HepG2 (cell line): ENCODE data around the gene STX1B. TPM values are rescaled to one million over a fixed set of nuclear protein-coding genes. Genes with fewer than 3 reads are reported as not detected.

ENCODE experiments used
- CBFB ChIP-seq: sonication (generic); formaldehyde crosslinking; IDR thresholded peaks from 2 replicates; pipeline ENCODE4 v1.4.0; 2020; ENCODE audit warnings: missing genetic modification reagents
- EP300 ChIP-seq, 3 experiments: sonication (generic) in 1 of 3; formaldehyde crosslinking in 1 of 3; IDR thresholded peaks; 2 replicates each; pipeline versions ENCODE4 v1.5.1 to v1.6.1; 2011 to 2020; ENCODE audit warnings: low read depth in 2 of 3, low read length in 2 of 3, borderline replicate concordance in 1 of 3, improper control_type of control experiment in 1 of 3, mild to moderate bottlenecking in 1 of 3, missing genetic modification reagents in 1 of 3, moderate library complexity in 1 of 3
- ETV5 ChIP-seq: IDR thresholded peaks from 2 replicates; pipeline ENCODE4 v1.6.1; 2018; ENCODE audit warnings: missing biosample characterization, missing genetic modification reagents, inconsistent platforms, borderline replicate concordance
- FOSL2 ChIP-seq: sonication (generic); formaldehyde crosslinking; IDR thresholded peaks from 2 replicates; pipeline ENCODE4 v1.4.0; 2020; ENCODE audit warnings: missing genetic modification reagents
- GABPA ChIP-seq, 2 experiments: IDR thresholded peaks; 2 replicates each; pipeline ENCODE4 v1.6.1; 2011 to 2016; ENCODE audit warnings: low read depth in 2 of 2, low read length in 1 of 2, missing biosample characterization in 1 of 2, missing genetic modification characterization in 1 of 2
- KDM6A ChIP-seq: IDR thresholded peaks from 2 replicates; pipeline ENCODE4 v1.6.1; 2016; ENCODE audit warnings: low read depth
- NR1H2 ChIP-seq: sonication (generic); formaldehyde crosslinking; IDR thresholded peaks from 2 replicates; pipeline ENCODE4 v1.8.1; 2022; ENCODE audit warnings: low read depth, missing genetic modification reagents, borderline replicate concordance
- POLR2AphosphoS2 ChIP-seq: IDR thresholded peaks from 2 replicates; pipeline ENCODE4 v1.6.1; 2011; ENCODE audit warnings: low read depth, low read length, improper control_type of control experiment
- RXRB ChIP-seq: IDR thresholded peaks from 2 replicates; pipeline ENCODE4 v1.6.1; 2016; ENCODE audit warnings: borderline replicate concordance, missing genetic modification reagents, missing compliant biosample characterization
- ZBTB7A ChIP-seq: sonication (generic); formaldehyde crosslinking; IDR thresholded peaks from 2 replicates; pipeline ENCODE4 v1.8.0; 2022; ENCODE audit warnings: mild to moderate bottlenecking, missing genetic modification reagents
- ZNF33B ChIP-seq: sonication (generic); formaldehyde crosslinking; IDR thresholded peaks from 2 replicates; pipeline ENCODE4 v1.5.1; 2020; ENCODE audit warnings: mild to moderate bottlenecking, missing genetic modification reagents
- ZNF652 ChIP-seq: IDR thresholded peaks from 2 replicates; pipeline ENCODE4 v1.6.1; 2016; ENCODE audit warnings: low read depth, borderline replicate concordance
- ZNF7 ChIP-seq: IDR thresholded peaks from 2 replicates; pipeline ENCODE4 v1.6.1; 2016; ENCODE audit warnings: missing biosample characterization, missing genetic modification reagents
- ZNF83 ChIP-seq: sonication (generic); formaldehyde crosslinking; IDR thresholded peaks from 2 replicates; pipeline ENCODE4 v1.4.0; 2020; ENCODE audit warnings: missing genetic modification reagents, mild to moderate bottlenecking, borderline replicate concordance
- polyA plus RNA-seq, 8 experiments: library from polyadenylated mRNA; depleted of rRNA in 3 of 8; stranded (reverse) in 7 of 8; unstranded in 1 of 8; fragments of >200 nt; fragmentation: Illumina TruSeq in 4 of 8; extraction: Trizol in 4 of 8; gene quantifications; 2 replicates each; pipeline versions ENCODE4 v1.2.1 to v1.2.3, GENCODE V29; 2011 to 2016; ENCODE audit warnings: low read depth in 4 of 8, missing spikeins in 1 of 8, mixed read lengths in 1 of 8; ENCODE audit not compliant: insufficient read depth in 1 of 8
- total RNA-seq, 5 experiments: library from RNA; depleted of rRNA; stranded (reverse); fragments of >200 nt; fragmentation: Illumina TruSeq; extraction: Trizol; gene quantifications; 2 replicates each; pipeline ENCODE4 v1.2.3, GENCODE V29; 2016; ENCODE audit warnings: low read depth in 1 of 5
- TF ChIP-seq, protein P1 (sequence below): sonication (generic); formaldehyde crosslinking; IDR thresholded peaks from 2 replicates; pipeline ENCODE4 v1.5.1; 2020; ENCODE audit warnings: mild to moderate bottlenecking, missing genetic modification reagents, borderline replicate concordance
- TF ChIP-seq, protein P2 (sequence below): sonication (generic); formaldehyde crosslinking; IDR thresholded peaks from 2 replicates; pipeline ENCODE4; 2020; ENCODE audit warnings: missing genetic modification reagents, mild to moderate bottlenecking, borderline replicate concordance
- TF ChIP-seq, protein P3 (sequence below): sonication (generic); formaldehyde crosslinking; IDR thresholded peaks from 2 replicates; pipeline ENCODE4 v1.4.0; 2020; ENCODE audit warnings: missing genetic modification reagents

Gene STX1B
- total and polyA plus RNA-seq, 2 of the 13 experiments (the other 11 are each of a cell fraction or from before 2014, with no cell fraction given), result 2.1 to 3.0 TPM

DNA sequence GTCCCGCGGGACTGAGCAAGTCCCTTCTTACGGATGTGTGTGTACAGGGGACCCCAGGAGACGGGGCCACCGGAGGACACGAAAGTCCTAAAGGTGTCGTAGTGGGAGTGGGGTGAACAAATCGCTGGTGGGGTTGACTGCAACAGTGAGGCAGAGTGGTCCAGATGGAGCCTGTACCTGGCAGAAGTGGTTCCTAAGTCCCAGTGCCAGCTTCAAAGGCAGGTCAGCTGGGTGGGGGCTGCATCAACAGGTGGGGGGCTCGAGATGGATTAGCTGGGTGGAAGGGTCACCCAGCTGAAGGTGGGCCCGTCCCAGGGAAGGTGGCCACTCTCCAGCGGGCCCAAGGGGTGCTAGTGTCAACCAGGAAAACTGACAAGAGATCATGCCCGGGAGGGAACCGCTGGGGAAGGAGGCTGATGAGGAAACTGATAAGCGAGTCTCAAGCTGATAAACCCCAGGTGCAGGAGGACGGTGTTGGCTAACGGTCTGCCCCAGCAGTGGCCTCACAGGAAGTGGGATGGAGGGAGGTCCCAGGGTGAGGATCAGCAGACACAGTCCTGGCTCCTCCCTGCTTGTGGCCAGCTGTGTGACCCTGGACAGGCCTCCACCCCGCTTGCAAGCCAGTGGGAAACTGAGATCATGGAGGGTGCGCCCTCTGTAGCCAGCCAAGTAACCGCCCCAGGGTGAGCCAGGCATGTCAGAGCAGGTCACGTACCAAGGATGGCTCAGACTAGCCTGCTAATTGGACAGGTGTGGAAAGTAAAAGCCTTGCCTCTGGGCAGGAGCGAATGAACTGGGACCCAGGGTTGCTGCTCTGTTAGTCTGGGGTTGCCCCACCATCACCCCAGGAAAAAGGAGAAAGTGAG, 60.6 kb downstream of the STX1B start (continued):
- TF ChIP-seq, protein P1, sequence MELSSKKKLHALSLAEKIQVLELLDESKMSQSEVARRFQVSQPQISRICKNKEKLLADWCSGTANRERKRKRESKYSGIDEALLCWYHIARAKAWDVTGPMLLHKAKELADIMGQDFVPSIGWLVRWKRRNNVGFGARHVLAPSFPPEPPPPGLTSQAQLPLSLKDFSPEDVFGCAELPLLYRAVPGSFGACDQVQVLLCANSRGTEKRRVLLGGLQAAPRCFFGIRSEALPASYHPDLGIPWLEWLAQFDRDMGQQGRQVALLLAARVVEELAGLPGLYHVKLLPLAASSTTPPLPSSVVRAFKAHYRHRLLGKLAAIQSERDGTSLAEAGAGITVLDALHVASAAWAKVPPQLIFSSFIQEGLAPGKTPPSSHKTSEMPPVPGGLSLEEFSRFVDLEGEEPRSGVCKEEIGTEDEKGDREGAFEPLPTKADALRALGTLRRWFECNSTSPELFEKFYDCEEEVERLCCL (CRISPR knock-in tag), result no peak; the same call in 1 of the 2 replicates
- TF ChIP-seq POLR2AphosphoS2, result no peak
- no peak for TF ChIP-seq ZNF7 (CRISPR knock-in tag)
- TF ChIP-seq CBFB (CRISPR knock-in tag), result peak; percentile 60; the same call in 1 of the 2 replicates
- no peak for TF ChIP-seq GABPA (IDR thresholded peaks at IDR 0.05; ENCODE audit: low read depth, low read length)
- peak; percentile 86 for TF ChIP-seq GABPA (CRISPR knock-in tag; IDR thresholded peaks at IDR 0.05; ENCODE audit: low read depth)
- TF ChIP-seq, protein P2, sequence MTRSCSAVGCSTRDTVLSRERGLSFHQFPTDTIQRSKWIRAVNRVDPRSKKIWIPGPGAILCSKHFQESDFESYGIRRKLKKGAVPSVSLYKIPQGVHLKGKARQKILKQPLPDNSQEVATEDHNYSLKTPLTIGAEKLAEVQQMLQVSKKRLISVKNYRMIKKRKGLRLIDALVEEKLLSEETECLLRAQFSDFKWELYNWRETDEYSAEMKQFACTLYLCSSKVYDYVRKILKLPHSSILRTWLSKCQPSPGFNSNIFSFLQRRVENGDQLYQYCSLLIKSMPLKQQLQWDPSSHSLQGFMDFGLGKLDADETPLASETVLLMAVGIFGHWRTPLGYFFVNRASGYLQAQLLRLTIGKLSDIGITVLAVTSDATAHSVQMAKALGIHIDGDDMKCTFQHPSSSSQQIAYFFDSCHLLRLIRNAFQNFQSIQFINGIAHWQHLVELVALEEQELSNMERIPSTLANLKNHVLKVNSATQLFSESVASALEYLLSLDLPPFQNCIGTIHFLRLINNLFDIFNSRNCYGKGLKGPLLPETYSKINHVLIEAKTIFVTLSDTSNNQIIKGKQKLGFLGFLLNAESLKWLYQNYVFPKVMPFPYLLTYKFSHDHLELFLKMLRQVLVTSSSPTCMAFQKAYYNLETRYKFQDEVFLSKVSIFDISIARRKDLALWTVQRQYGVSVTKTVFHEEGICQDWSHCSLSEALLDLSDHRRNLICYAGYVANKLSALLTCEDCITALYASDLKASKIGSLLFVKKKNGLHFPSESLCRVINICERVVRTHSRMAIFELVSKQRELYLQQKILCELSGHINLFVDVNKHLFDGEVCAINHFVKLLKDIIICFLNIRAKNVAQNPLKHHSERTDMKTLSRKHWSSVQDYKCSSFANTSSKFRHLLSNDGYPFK (CRISPR knock-in tag), result peak; percentile 74; the same call in 1 of the 2 replicates
- peak; percentile 28; the same call in 1 of the 2 replicates for TF ChIP-seq NR1H2 (CRISPR knock-in tag)
- TF ChIP-seq, protein P3, sequence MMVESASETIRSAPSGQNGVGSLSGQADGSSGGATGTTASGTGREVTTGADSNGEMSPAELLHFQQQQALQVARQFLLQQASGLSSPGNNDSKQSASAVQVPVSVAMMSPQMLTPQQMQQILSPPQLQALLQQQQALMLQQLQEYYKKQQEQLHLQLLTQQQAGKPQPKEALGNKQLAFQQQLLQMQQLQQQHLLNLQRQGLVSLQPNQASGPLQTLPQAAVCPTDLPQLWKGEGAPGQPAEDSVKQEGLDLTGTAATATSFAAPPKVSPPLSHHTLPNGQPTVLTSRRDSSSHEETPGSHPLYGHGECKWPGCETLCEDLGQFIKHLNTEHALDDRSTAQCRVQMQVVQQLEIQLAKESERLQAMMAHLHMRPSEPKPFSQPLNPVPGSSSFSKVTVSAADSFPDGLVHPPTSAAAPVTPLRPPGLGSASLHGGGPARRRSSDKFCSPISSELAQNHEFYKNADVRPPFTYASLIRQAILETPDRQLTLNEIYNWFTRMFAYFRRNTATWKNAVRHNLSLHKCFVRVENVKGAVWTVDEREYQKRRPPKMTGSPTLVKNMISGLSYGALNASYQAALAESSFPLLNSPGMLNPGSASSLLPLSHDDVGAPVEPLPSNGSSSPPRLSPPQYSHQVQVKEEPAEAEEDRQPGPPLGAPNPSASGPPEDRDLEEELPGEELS (CRISPR knock-in tag), result peak; percentile 66; the same call in 1 of the 2 replicates
- TF ChIP-seq RXRB (CRISPR knock-in tag), result peak; percentile 92; the same call in 1 of the 2 replicates
- peak; percentile 44; the same call in 1 of the 2 replicates for TF ChIP-seq ZNF652 (CRISPR knock-in tag)
- peak; percentile 98 for TF ChIP-seq ETV5 (CRISPR knock-in tag)
- TF ChIP-seq KDM6A (CRISPR knock-in tag), result peak; percentile 51; the same call in 1 of the 2 replicates
- peak; percentile 64 for TF ChIP-seq FOSL2
- TF ChIP-seq ZBTB7A (CRISPR knock-in tag), result no peak
- TF ChIP-seq ZNF83 (CRISPR knock-in tag), result 0 out of 2 replicates have a peak, but pooled peaks have one; percentile 22
- 0 out of 2 replicates have a peak, but pooled peaks have one; percentile 4 for TF ChIP-seq ZNF33B (CRISPR knock-in tag)
- TF ChIP-seq EP300 (IDR thresholded peaks at IDR 0.05; ENCODE audit: low read depth in 2 of 2, low read length in 2 of 2), result no peak; a peak in 1 of 4 replicates
- TF ChIP-seq EP300 (CRISPR knock-in tag; IDR thresholded peaks at IDR 0.05; ENCODE audit: borderline replicate concordance), result peak; percentile 43
